CD4-positive, alpha-beta T cell (primary cell): Measurements from ENCODE around the gene KCTD20. TPM values are rescaled to one million over a fixed set of nuclear protein-coding genes. Genes with fewer than 3 reads are reported as not detected.
A peak's percentile ranks its signal among the peaks of the same experiment; 100 is the strongest.

Experiments
- ATAC-seq: fragments of 200-7000 bp; cut with Tn5 transposase; one replicate; pipeline ENCODE4 v1.10.0; 2022; ENCODE audit warnings: mild to moderate bottlenecking; ENCODE audit not compliant: poor library complexity
- CTCF ChIA-PET: fragments of 350-600 bp; sonication (Branson Sonifier 250); formaldehyde crosslinking; loops from one replicate; lab custom pipeline; 2021; ENCODE audit warnings: antibody characterized with exemption, inconsistent platforms; lab: Charles Lee
- POLR2A ChIA-PET: fragments of 350-600 bp; sonication (Branson Sonifier 250); formaldehyde crosslinking; loops from one replicate; lab custom pipeline; 2021; ENCODE audit warnings: antibody characterized with exemption, inconsistent platforms; lab: Charles Lee
- DNase-seq, 14 experiments: peaks; one replicate each; pipeline ENCODE4 v3.0.0-alpha.2; 2013 to 2020; ENCODE audit warnings: mixed read lengths in 2 of 14
- H3K27ac ChIP-seq, 2 donors: one replicate each; pipeline versions ENCODE4 v1.5.1 to v1.7.0; 2013; ENCODE audit warnings: low read length in 2 of 2, low read depth in 1 of 2, mild to moderate bottlenecking in 1 of 2
- H3K27me3 ChIP-seq, 2 experiments: 1 replicate in 1 of 2; 2 replicates in 1 of 2; pipeline versions ENCODE4 v1.6.1 to v1.7.0; 2013; ENCODE audit warnings: low read length in 2 of 2, control low read depth in 1 of 2, mild to moderate bottlenecking in 1 of 2, moderate library complexity in 1 of 2; ENCODE audit not compliant: insufficient read depth in 2 of 2, control insufficient read depth in 1 of 2
- H3K36me3 ChIP-seq: one replicate; pipeline ENCODE4 v1.6.1; 2013; ENCODE audit warnings: low read length, control low read depth; ENCODE audit not compliant: insufficient read depth
- H3K4me1 ChIP-seq: one replicate; pipeline ENCODE4 v1.6.1; 2013; ENCODE audit warnings: low read length, control low read depth; ENCODE audit not compliant: insufficient read depth
- H3K4me3 ChIP-seq: one replicate; pipeline ENCODE4 v1.5.1; 2013; ENCODE audit warnings: mild to moderate bottlenecking, low read length, moderate library complexity
- H3K9me3 ChIP-seq, 2 experiments: 1 replicate in 1 of 2; 2 replicates in 1 of 2; pipeline versions ENCODE4 v1.6.1 to v1.7.0; 2013; ENCODE audit warnings: low read length in 2 of 2, mild to moderate bottlenecking in 2 of 2, control low read depth in 1 of 2, moderate library complexity in 1 of 2; ENCODE audit not compliant: control insufficient read depth in 1 of 2, insufficient read depth in 1 of 2
- H3K27ac Mint-ChIP-seq: one replicate; pipeline ENCODE4 v1.8.0; 2020; ENCODE audit warnings: mixed read lengths
- H3K27me3 Mint-ChIP-seq: one replicate; pipeline ENCODE4 v1.8.0; 2021; ENCODE audit warnings: mixed read lengths
- H3K36me3 Mint-ChIP-seq: one replicate; pipeline ENCODE4 v1.8.0; 2021; ENCODE audit warnings: low read depth, mixed read lengths
- H3K4me1 Mint-ChIP-seq: one replicate; pipeline ENCODE4 v1.8.0; 2021; ENCODE audit warnings: low read depth, mixed read lengths
- H3K4me3 Mint-ChIP-seq: one replicate; pipeline ENCODE4 v1.8.0; 2020; ENCODE audit warnings: mild to moderate bottlenecking, mixed read lengths
- H3K9me3 Mint-ChIP-seq: one replicate; pipeline ENCODE4 v1.8.0; 2020; ENCODE audit warnings: mixed read lengths
- CTCF ChIP-seq: fragments of 200-600 bp; IDR thresholded peaks from one replicate; pipeline ENCODE4 v1.8.0; 2022; ENCODE audit warnings: antibody characterized with exemption, mild to moderate bottlenecking
- intact Hi-C, 2 experiments: fragments of 100-400 bp; cut with DNase I in 1 of 2; cut with micrococcal nuclease in 1 of 2; formaldehyde crosslinking; loops; one replicate each; pipeline versions ENCODE4 v1.15.1 to v1.9.0; 2023 to 2025; cut with DNase I, micrococcal nuclease
- total RNA-seq, 174 experiments: library from RNA in 2 of 174; stranded (reverse) in 2 of 174; gene quantifications; one replicate each; pipeline ENCODE4 v1.2.3 and lab custom pipeline; 2021 to 2026

Gene KCTD20
- total RNA-seq, 2 experiments from 2014 or later: 38.4 to 39.5 TPM

DNA sequence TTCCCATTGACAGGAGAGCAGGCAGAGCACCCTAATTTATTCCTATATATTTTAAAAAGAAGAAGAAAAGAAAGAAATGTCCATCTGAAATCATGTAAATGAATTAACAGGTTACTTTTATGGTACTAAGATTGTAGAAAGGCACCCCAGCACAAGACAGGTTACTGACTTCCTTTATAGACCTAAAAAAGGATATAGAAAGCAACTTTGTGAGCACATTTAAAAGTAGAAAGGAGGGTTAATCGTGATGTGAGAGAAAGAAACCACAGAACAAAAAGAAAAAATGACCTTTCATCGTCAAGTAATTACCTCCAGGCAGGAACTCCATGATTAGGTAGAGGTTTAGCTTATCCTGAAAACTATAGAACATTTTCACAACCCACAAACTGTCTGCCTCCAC is 74.6 kb downstream of the KCTD20 start:
- Mint-ChIP-seq H3K27me3 (no peaks in the 10 kb centered on the region), H3K9me3 (no peaks in the 10 kb centered on the region), H3K27ac (peak overlapping the region; percentile 45), H3K4me1 (peaks cover 46% of the 10 kb centered on the region), H3K36me3 (peaks cover 87% of the 10 kb centered on the region), H3K4me3 (no peak overlapping the region)
- ATAC-seq (no peak), DNase-seq (no peak)
- Histone ChIP-seq H3K27me3 (no peaks in the 10 kb centered on the region), H3K9me3 (no peaks in the 10 kb centered on the region), H3K27ac (no peak overlapping the region), H3K36me3 (peaks cover 90% of the 10 kb centered on the region), H3K4me3 (no peak overlapping the region), H3K4me1 (peaks cover 11% of the 10 kb centered on the region)
- ChIA-PET CTCF (interaction anchor here (0.5 to 1.1 kb wide), 2 partner anchors 14 to 36 kb away, joined by 3 read pairs; no protein-coding TSS in a partner anchor), POLR2A (interaction anchor here (0.7 to 1.6 kb wide), 4 partner anchors 21 to 82 kb away, joined by 3 to 5 read pairs (median 4); no protein-coding TSS in a partner anchor)
- intact Hi-C loops: no loop called here
- no peak for TF ChIP-seq CTCF

DNA sequence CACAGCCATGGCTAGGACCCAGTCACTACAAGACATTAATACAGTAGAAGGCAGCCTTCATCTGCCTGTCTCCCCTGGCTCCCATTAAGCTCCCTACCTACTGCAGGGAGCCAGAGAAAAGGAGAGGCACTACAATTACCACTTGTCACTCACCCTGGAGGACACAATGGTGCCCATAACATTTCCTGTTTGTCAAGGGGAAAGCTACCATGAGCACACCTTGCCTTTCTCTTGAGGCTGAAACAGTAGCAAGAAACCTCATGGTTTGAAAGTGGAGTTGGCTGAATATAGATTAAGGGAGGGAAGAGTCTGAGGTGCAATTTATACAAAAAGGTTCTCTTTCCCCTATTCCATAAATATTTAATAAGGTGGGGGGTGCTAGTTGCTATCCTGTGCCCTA is 76.6 kb downstream of the KCTD20 start:
- Mint-ChIP-seq H3K27ac (peak overlapping the region; percentile 45), H3K9me3 (no peaks in the 10 kb centered on the region), H3K4me1 (peaks cover 50% of the 10 kb centered on the region), H3K27me3 (no peaks in the 10 kb centered on the region), H3K4me3 (no peak overlapping the region), H3K36me3 (peaks cover 96% of the 10 kb centered on the region)
- DNase-seq (no peak), ATAC-seq (no peak)
- CTCF ChIA-PET: interaction anchor here (1.0 kb wide), 1 partner anchor 96 kb away, joined by 4 read pairs; no protein-coding TSS in a partner anchor
- H3K4me1 ChIP-seq: peaks cover 11% of the 10 kb centered on the region
- POLR2A ChIA-PET: interaction anchor here (0.9 to 2.0 kb wide), 7 partner anchors 8 to 78 kb away, joined by 3 to 8 read pairs (median 6); no protein-coding TSS in a partner anchor
- H3K9me3 ChIP-seq: no peaks in the 10 kb centered on the region
- H3K36me3 ChIP-seq: peaks cover 96% of the 10 kb centered on the region
- no peak overlapping the region for H3K27ac ChIP-seq
- H3K27me3 ChIP-seq: no peaks in the 10 kb centered on the region
- no peak overlapping the region for H3K4me3 ChIP-seq
- no peak for TF ChIP-seq CTCF
- intact Hi-C loops: no loop called here

- no peak for TF ChIP-seq CTCF
- ChIA-PET CTCF (no interaction called here), POLR2A (interaction anchor here (0.5 to 1.6 kb wide), 2 partner anchors 21 to 84 kb away, joined by 5 read pairs; no protein-coding TSS in a partner anchor)
- Histone ChIP-seq H3K9me3 (no peaks in the 10 kb centered on the region), H3K36me3 (peaks cover 86% of the 10 kb centered on the region), H3K27ac (no peak overlapping the region), H3K27me3 (no peaks in the 10 kb centered on the region), H3K4me3 (no peak overlapping the region), H3K4me1 (peaks cover 31% of the 10 kb centered on the region)
- peaks cover 89% of the 10 kb centered on the region for H3K36me3 Mint-ChIP-seq
- H3K4me1 Mint-ChIP-seq: peaks cover 55% of the 10 kb centered on the region
- no peak for ATAC-seq
- no peaks in the 10 kb centered on the region for H3K9me3 Mint-ChIP-seq
- no peak for DNase-seq
- H3K27me3 Mint-ChIP-seq: no peaks in the 10 kb centered on the region
- H3K27ac Mint-ChIP-seq: no peak overlapping the region
- no peak overlapping the region for H3K4me3 Mint-ChIP-seq
- intact Hi-C loops: no loop called here
Observed at GRCh38 chr6:36523451-36523850, 80.7 kb downstream of the KCTD20 start.
